PC-3 (cell line): Measurements from ENCODE around the gene ARHGAP19. TPM values are rescaled to one million over a fixed set of nuclear protein-coding genes. Genes with fewer than 3 reads are reported as not detected.

ENCODE experiments used
- ATAC-seq: fragments of 200-7000 bp; cut with Tn5 transposase; 2 replicates; pipeline ENCODE4 v1.9.1; 2020; ENCODE audit warnings: mild to moderate bottlenecking, moderate library complexity
- BruUV-seq: library from RNA; stranded (reverse); fragments of 400-500 nt; replicated peaks from 2 replicates; lab custom pipeline; 2021; lab: Mats Ljungman, UMichigan
- CTCF ChIA-PET: fragments of 300-600 bp; sonication (Branson Sonifier 250); formaldehyde crosslinking; loops from one replicate; lab custom pipeline; 2022; ENCODE audit warnings: antibody characterized with exemption; lab: Charles Lee
- POLR2A ChIA-PET: fragments of 300-600 bp; sonication (Branson Sonifier 250); formaldehyde crosslinking; loops from one replicate; lab custom pipeline; 2022; ENCODE audit warnings: antibody characterized with exemption; ENCODE audit not compliant: unreplicated experiment; lab: Charles Lee
- DNase-seq: peaks from one replicate; pipeline ENCODE4 v3.0.0-alpha.2; 2015
- H2AFZ ChIP-seq: fragments of 300-600 bp; sonication (generic); 2 replicates; pipeline ENCODE4 v1.6.0; 2016; ENCODE audit warnings: antibody characterized with exemption, low read length
- H3F3A ChIP-seq: fragments of 300-600 bp; sonication (generic); one replicate; pipeline ENCODE4 v1.6.0; 2017; ENCODE audit warnings: antibody characterized with exemption, low read length, control low read depth, mild to moderate bottlenecking; ENCODE audit not compliant: unreplicated experiment
- H3K27ac ChIP-seq: fragments of 300-600 bp; sonication (generic); 2 replicates; pipeline ENCODE4 v1.5.1; 2016; ENCODE audit warnings: mild to moderate bottlenecking, low read length
- H3K27me3 ChIP-seq: fragments of 300-600 bp; sonication (generic); 2 replicates; pipeline ENCODE4 v1.6.1; 2016; ENCODE audit warnings: low read length, mixed read lengths
- H3K36me3 ChIP-seq: fragments of 300-600 bp; sonication (generic); 2 replicates; pipeline ENCODE4 v1.6.1; 2016; ENCODE audit warnings: low read depth, mixed run types, low read length, mixed read lengths
- H3K4me1 ChIP-seq: fragments of 300-600 bp; sonication (generic); 2 replicates; pipeline ENCODE4 v1.5.1; 2016; ENCODE audit warnings: low read length; ENCODE audit not compliant: insufficient read depth
- H3K4me2 ChIP-seq: fragments of 300-600 bp; sonication (generic); 2 replicates; pipeline ENCODE4 v1.6.0; 2016; ENCODE audit warnings: low read length
- H3K4me3 ChIP-seq: fragments of 300-600 bp; sonication (generic); 2 replicates; pipeline ENCODE4 v1.5.1; 2016; ENCODE audit warnings: mild to moderate bottlenecking, low read length, mixed read lengths
- H3K79me2 ChIP-seq: fragments of 300-600 bp; sonication (generic); 2 replicates; pipeline ENCODE4 v1.6.1; 2017; ENCODE audit warnings: low read length, mixed read lengths
- H3K9ac ChIP-seq: fragments of 300-600 bp; sonication (generic); 2 replicates; pipeline ENCODE4 v1.6.0; 2016; ENCODE audit warnings: mild to moderate bottlenecking, low read length
- H3K9me2 ChIP-seq: fragments of 300-600 bp; sonication (generic); replicated peaks from 2 replicates; pipeline ENCODE4 v1.6.1; 2016; ENCODE audit warnings: mixed run types, low read length, mixed read lengths
- H3K9me3 ChIP-seq: fragments of 300-600 bp; sonication (generic); 2 replicates; pipeline ENCODE4 v1.6.1; 2016; ENCODE audit warnings: low read length, mixed read lengths
- H4K20me1 ChIP-seq: fragments of 300-600 bp; sonication (generic); 2 replicates; pipeline ENCODE4 v1.6.1; 2016; ENCODE audit warnings: low read length, mixed read lengths
- EZH2 ChIP-seq: fragments of 300-600 bp; sonication (generic); IDR thresholded peaks from one replicate; pipeline ENCODE4 v1.6.1; 2017; ENCODE audit warnings: antibody characterized with exemption, mild to moderate bottlenecking, low read length; ENCODE audit not compliant: unreplicated experiment
- EZH2phosphoT487 ChIP-seq: fragments of 300-600 bp; sonication (generic); IDR thresholded peaks from 2 replicates; pipeline ENCODE4 v1.6.1; 2018; ENCODE audit warnings: mild to moderate bottlenecking, antibody characterized with exemption, low read length, borderline replicate concordance
- intact Hi-C: fragments of 100-400 bp; cut with micrococcal nuclease; formaldehyde crosslinking; loops from 2 replicates; pipeline ENCODE4 v1.9.0; 2023
- total RNA-seq: library from RNA; depleted of rRNA; stranded (reverse); fragments of >200 nt; gene quantifications from 2 replicates; pipeline ENCODE4 v1.2.3, GENCODE V29; 2014
- TF ChIP-seq, protein P1 (sequence below): fragments of 300-600 bp; sonication (generic); conservative IDR thresholded peaks from 2 replicates; pipeline ENCODE4 v1.5.1; 2017; ENCODE audit warnings: antibody characterized with exemption, low read depth, mild to moderate bottlenecking, low read length

The ARHGAP19 gene
- total RNA-seq, 1 experiment from 2014 or later, result 9.8 TPM

DNA sequence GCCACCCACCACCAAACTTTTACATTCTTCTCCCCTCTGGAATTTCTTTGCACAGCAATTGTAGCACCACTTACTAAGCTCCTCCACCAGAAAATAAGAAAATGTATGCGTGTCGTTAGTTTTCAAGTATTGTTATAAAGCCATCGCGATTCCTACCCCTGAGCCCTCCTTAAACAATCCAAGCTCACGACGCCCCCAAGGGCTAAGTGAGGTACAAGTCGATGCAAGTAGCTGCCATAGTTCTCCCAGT is 40.8 kb upstream of the ARHGAP19 start:
- H3K27me3 ChIP-seq, result no peaks in the 10 kb centered on the region
- ChIA-PET POLR2A (interaction anchor here (1.3 kb wide), 1 partner anchor 55 kb away, joined by 3 read pairs; no protein-coding TSS in a partner anchor), CTCF (interaction anchor here (0.7 to 2.1 kb wide), 2 partner anchors 25 to 54 kb away, joined by 3 to 20 read pairs; no protein-coding TSS in a partner anchor)
- ATAC-seq (peak; percentile 3; the same call in 1 of the 2 replicates), DNase-seq (no peak)
- H3K27ac ChIP-seq, result peak overlapping the region; percentile 52
- intact Hi-C loops, result loop anchor here (1.0 to 5.0 kb wide), 3 partner anchors 41 to 114 kb away; partner anchors contain the start of genes ARHGAP19, EXOSC1 and ZDHHC16
- no peaks in the 10 kb centered on the region for H3F3A ChIP-seq
- BruUV-seq, result no TSS peak
- no peaks in the 10 kb centered on the region for H3K9me3 ChIP-seq
- peak overlapping the region; percentile 41; the same call in 1 of the 2 replicates for H2AFZ ChIP-seq
- peaks cover 44% of the 10 kb centered on the region for H3K79me2 ChIP-seq
- peaks cover 36% of the 10 kb centered on the region for H3K4me1 ChIP-seq
- H3K9ac ChIP-seq, result peak overlapping the region; percentile 70
- TF ChIP-seq EZH2, result no peak
- TF ChIP-seq EZH2phosphoT487, result no peak
- TF ChIP-seq, protein P1, sequence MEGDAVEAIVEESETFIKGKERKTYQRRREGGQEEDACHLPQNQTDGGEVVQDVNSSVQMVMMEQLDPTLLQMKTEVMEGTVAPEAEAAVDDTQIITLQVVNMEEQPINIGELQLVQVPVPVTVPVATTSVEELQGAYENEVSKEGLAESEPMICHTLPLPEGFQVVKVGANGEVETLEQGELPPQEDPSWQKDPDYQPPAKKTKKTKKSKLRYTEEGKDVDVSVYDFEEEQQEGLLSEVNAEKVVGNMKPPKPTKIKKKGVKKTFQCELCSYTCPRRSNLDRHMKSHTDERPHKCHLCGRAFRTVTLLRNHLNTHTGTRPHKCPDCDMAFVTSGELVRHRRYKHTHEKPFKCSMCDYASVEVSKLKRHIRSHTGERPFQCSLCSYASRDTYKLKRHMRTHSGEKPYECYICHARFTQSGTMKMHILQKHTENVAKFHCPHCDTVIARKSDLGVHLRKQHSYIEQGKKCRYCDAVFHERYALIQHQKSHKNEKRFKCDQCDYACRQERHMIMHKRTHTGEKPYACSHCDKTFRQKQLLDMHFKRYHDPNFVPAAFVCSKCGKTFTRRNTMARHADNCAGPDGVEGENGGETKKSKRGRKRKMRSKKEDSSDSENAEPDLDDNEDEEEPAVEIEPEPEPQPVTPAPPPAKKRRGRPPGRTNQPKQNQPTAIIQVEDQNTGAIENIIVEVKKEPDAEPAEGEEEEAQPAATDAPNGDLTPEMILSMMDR, result no peak
- H4K20me1 ChIP-seq, result 0 out of 2 replicates have a peak, but pooled peaks cover 6% of the 10 kb centered on the region
- no peaks in the 10 kb centered on the region for H3K36me3 ChIP-seq
- H3K4me2 ChIP-seq, result peak overlapping the region; percentile 99
- H3K4me3 ChIP-seq, result peak overlapping the region; percentile 90
- no peaks in the 10 kb centered on the region for H3K9me2 ChIP-seq

DNA sequence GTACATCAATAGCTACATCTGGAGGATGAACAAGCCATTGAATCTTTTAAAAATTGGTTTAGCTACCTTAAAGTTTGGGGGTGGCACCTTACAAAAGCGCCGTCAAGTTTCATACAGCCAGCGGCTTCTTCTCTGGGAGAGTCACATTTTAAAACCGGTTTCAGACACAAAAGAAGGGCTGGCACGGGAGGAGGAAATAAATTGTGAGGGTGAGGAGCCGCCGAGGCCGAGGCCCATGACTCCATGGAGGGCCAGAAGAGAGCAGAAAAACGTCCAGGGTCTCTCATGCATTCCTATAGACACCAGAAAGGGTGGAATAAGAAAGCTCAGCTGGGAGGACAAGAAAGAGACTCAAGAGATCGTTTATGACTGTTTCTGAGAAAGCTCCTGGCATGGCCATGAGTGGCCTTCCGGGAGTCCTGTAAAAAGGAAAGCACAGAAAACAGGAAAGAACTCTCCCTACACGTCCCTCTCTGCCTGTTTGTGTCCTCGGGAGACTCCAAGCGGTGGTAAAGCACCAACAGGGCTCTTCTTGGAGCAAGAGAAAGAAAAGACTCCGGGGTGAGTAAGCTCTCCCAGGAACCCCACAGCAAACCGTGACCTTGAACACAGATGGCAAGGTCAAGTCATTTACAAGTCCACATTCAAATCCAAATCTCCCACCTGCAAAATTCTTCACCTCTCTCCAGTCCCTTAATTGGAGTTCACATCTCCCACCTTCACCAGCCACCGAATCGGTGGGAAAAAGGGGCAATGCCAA is 40.3 kb upstream of the ARHGAP19 start:
- no peaks in the 10 kb centered on the region for H3K9me2 ChIP-seq
- TF ChIP-seq EZH2phosphoT487 (no peak), EZH2 (no peak)
- TF ChIP-seq, protein P1, result peak; percentile 44
- peak overlapping the region; percentile 70 for H3K9ac ChIP-seq
- ATAC-seq, result peak; percentile 45
- BruUV-seq, result TSS peak; percentile 64
- H3K4me1 ChIP-seq, result peaks cover 41% of the 10 kb centered on the region
- peak; percentile 75 for DNase-seq
- intact Hi-C loops, result loop anchor here (1.0 to 5.0 kb wide), 3 partner anchors 40 to 115 kb away; partner anchors contain the start of genes ARHGAP19, EXOSC1 and ZDHHC16
- peaks cover 44% of the 10 kb centered on the region for H3K79me2 ChIP-seq
- H3K36me3 ChIP-seq, result no peaks in the 10 kb centered on the region
- H3K4me3 ChIP-seq, result peak overlapping the region; percentile 90
- no peaks in the 10 kb centered on the region for H3F3A ChIP-seq
- H2AFZ ChIP-seq, result peak overlapping the region; percentile 55
- H4K20me1 ChIP-seq, result 0 out of 2 replicates have a peak, but pooled peaks cover 6% of the 10 kb centered on the region
- H3K27ac ChIP-seq, result peak overlapping the region; percentile 52
- ChIA-PET CTCF (interaction anchor here (0.7 to 2.1 kb wide), 2 partner anchors 25 to 54 kb away, joined by 3 to 20 read pairs; no protein-coding TSS in a partner anchor), POLR2A (interaction anchor here (0.7 to 1.3 kb wide), 2 partner anchors 54 to 88 kb away, joined by 3 to 4 read pairs; no protein-coding TSS in a partner anchor)
- H3K4me2 ChIP-seq, result peak overlapping the region; percentile 99
- H3K9me3 ChIP-seq, result no peaks in the 10 kb centered on the region
- H3K27me3 ChIP-seq, result no peaks in the 10 kb centered on the region
